ENCODE results near the gene TMCO4.
"Not testable (repeated sequence)": the region's sequence is repeated elsewhere in the genome, so short reads cannot be mapped to it uniquely, and the experiment has no call there.

Gene TMCO4

GRCh38 chr1:19794583-19794982 lies 5.1 kb downstream of the TMCO4 start:
- no peaks in the 10 kb centered on the region for H3K36me3 ChIP-seq (ENCODE audit: control insufficient read depth, insufficient read depth, low read length)
- H3K4me3 ChIP-seq (ENCODE audit: low read depth, low read length): no peak overlapping the region
- peaks cover 17% of the 10 kb centered on the region for H3K27me3 ChIP-seq (ENCODE audit: control insufficient read depth, insufficient read depth, low read length)
- H3K9me3 ChIP-seq (ENCODE audit: control insufficient read depth, insufficient read depth, low read length): no peaks in the 10 kb centered on the region
- H3K27ac ChIP-seq (ENCODE audit: low read depth, low read length): no peak overlapping the region
- peaks cover 4% of the 10 kb centered on the region; the same call in 1 of the 2 replicates for H3K4me1 ChIP-seq (ENCODE audit: control insufficient read depth, insufficient read depth, low read length)
- no peak overlapping the region for H3K9ac ChIP-seq (ENCODE audit: low read depth, low read length)

GRCh38 chr1:19793360-19794046 lies 6.2 kb downstream of the TMCO4 start:
- H3K9me3 ChIP-seq (ENCODE audit: control insufficient read depth, insufficient read depth, low read length): no peaks in the 10 kb centered on the region

GRCh38 chr1:19792237-19793002 lies 7.3 kb downstream of the TMCO4 start:
- Histone ChIP-seq H3K9me3 (ENCODE audit: control insufficient read depth, insufficient read depth, low read length) (no peaks in the 10 kb centered on the region), H3K27ac (ENCODE audit: low read depth, low read length) (no peak overlapping the region), H3K36me3 (ENCODE audit: control insufficient read depth, insufficient read depth, low read length) (no peaks in the 10 kb centered on the region), H3K27me3 (ENCODE audit: control insufficient read depth, insufficient read depth, low read length) (peaks cover 7% of the 10 kb centered on the region), H3K9ac (ENCODE audit: low read depth, low read length) (no peak overlapping the region), H3K4me1 (ENCODE audit: control insufficient read depth, insufficient read depth, low read length) (peaks cover 2% of the 10 kb centered on the region), H3K4me3 (ENCODE audit: low read depth, low read length) (no peak overlapping the region)

More at GRCh38 chr1:19793360-19794046, 6.2 kb downstream of the TMCO4 start:
- Histone ChIP-seq H3K27me3 (ENCODE audit: control insufficient read depth, insufficient read depth, low read length) (peaks cover 6% of the 10 kb centered on the region; the same call in 1 of the 2 replicates), H3K4me3 (ENCODE audit: low read depth, low read length) (no peak overlapping the region), H3K4me1 (ENCODE audit: control insufficient read depth, insufficient read depth, low read length) (no peaks in the 10 kb centered on the region), H3K27ac (ENCODE audit: low read depth, low read length) (no peak overlapping the region), H3K36me3 (ENCODE audit: control insufficient read depth, insufficient read depth, low read length) (no peaks in the 10 kb centered on the region), H3K9ac (ENCODE audit: low read depth, low read length) (no peak overlapping the region)

DNA sequence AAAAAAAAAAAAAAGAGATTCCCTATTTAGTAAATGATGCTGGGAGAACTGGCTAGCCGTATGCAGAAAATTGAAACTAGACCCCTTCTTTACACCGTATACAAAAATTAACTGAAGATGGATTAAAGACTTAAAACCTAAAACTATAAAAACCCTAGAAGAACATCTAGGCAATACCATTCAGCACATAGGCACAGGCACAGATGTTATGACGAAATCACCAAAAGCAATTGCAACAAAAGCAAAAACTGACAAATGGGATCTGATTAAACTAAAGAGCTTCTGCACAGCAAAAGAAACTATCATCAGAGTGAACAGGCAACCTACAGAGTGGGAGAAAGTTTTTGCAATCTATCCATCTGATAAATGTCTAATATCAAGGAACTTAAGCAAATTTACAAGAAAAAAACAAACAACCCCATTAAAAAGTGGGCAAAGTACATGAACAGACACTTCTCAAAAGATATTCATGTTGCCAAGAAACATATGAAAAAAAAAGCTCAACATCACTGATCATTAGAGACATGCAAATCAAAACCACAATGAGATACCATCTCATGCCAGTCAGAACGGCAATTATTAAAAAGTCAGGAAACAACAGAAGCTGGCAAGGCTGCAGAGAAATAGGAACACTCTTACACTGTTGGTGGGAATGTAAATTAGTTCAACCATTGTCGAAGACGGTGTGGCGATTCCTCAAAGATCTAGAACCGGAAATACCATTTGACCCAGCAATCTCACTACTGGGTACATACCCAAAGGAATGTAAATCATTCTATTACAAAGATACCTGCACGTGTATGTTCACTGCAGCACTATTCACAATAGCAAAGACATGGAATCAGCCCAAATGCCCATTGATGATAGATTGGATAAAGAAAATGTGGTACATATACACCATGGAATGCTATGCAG lies 9.4 kb downstream of the TMCO4 start:
- Histone ChIP-seq H3K27me3 (ENCODE audit: control insufficient read depth, insufficient read depth, low read length) (peaks cover 20% of the 10 kb centered on the region), H3K4me1 (ENCODE audit: control insufficient read depth, insufficient read depth, low read length) (peaks cover 16% of the 10 kb centered on the region)
- H3K9me3 ChIP-seq (ENCODE audit: control insufficient read depth, insufficient read depth, low read length); H3K36me3 ChIP-seq (ENCODE audit: control insufficient read depth, insufficient read depth, low read length); H3K9ac ChIP-seq (ENCODE audit: low read depth, low read length); H3K27ac ChIP-seq (ENCODE audit: low read depth, low read length); H3K4me3 ChIP-seq (ENCODE audit: low read depth, low read length): not testable (repeated sequence)

- Histone ChIP-seq H3K4me3 (ENCODE audit: low read depth, low read length) (0 out of 2 replicates have a peak overlapping the region, but pooled peaks have one; percentile 7), H3K9ac (ENCODE audit: low read depth, low read length) (no peak overlapping the region), H3K27ac (ENCODE audit: low read depth, low read length) (no peak overlapping the region)
Observed at GRCh38 chr1:19786988-19787423, 12.7 kb downstream of the TMCO4 start.

DNA sequence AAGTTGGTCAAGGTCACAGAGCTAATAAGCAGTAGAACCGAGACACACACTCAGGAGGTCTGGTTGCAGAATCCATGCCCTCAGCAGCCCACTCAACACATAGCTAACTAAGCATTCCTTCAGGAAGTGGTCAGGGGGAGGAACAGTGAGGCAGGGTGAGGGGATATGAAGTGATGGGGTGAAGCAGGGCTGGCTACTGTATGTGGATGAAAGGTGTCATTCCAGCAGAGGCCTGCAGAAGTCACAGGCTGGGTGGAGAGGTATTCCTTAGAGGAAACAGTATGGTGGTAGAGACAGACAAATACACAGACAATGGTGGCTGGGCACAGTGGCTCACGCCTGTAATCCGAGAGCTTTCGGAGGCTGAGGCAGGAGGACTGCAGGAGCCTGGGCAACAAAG lies 14.1 kb downstream of the TMCO4 start:
- Histone ChIP-seq H3K4me3 (ENCODE audit: low read depth, low read length) (no peak overlapping the region), H3K27me3 (ENCODE audit: control insufficient read depth, insufficient read depth, low read length) (peaks cover 52% of the 10 kb centered on the region), H3K9me3 (ENCODE audit: control insufficient read depth, insufficient read depth, low read length) (no peaks in the 10 kb centered on the region), H3K36me3 (ENCODE audit: control insufficient read depth, insufficient read depth, low read length) (no peaks in the 10 kb centered on the region), H3K27ac (ENCODE audit: low read depth, low read length) (no peak overlapping the region), H3K9ac (ENCODE audit: low read depth, low read length) (no peak overlapping the region), H3K4me1 (ENCODE audit: control insufficient read depth, insufficient read depth, low read length) (peaks cover 16% of the 10 kb centered on the region)

More at GRCh38 chr1:19786988-19787423, 12.7 kb downstream of the TMCO4 start:
- Histone ChIP-seq H3K4me1 (ENCODE audit: control insufficient read depth, insufficient read depth, low read length) (peaks cover 16% of the 10 kb centered on the region), H3K27me3 (ENCODE audit: control insufficient read depth, insufficient read depth, low read length) (peaks cover 39% of the 10 kb centered on the region), H3K36me3 (ENCODE audit: control insufficient read depth, insufficient read depth, low read length) (no peaks in the 10 kb centered on the region), H3K9me3 (ENCODE audit: control insufficient read depth, insufficient read depth, low read length) (no peaks in the 10 kb centered on the region)

- Histone ChIP-seq H3K9ac (ENCODE audit: low read depth, low read length) (no peak overlapping the region), H3K27ac (ENCODE audit: low read depth, low read length) (no peak overlapping the region), H3K4me1 (ENCODE audit: control insufficient read depth, insufficient read depth, low read length) (no peaks in the 10 kb centered on the region), H3K4me3 (ENCODE audit: low read depth, low read length) (no peak overlapping the region), H3K27me3 (ENCODE audit: control insufficient read depth, insufficient read depth, low read length) (peaks cover 64% of the 10 kb centered on the region), H3K9me3 (ENCODE audit: control insufficient read depth, insufficient read depth, low read length) (no peaks in the 10 kb centered on the region), H3K36me3 (ENCODE audit: control insufficient read depth, insufficient read depth, low read length) (no peaks in the 10 kb centered on the region)
Observed at GRCh38 chr1:19780267-19780877, 19.3 kb downstream of the TMCO4 start.

- Histone ChIP-seq H3K36me3 (ENCODE audit: control insufficient read depth, insufficient read depth, low read length) (no peaks in the 10 kb centered on the region), H3K9me3 (ENCODE audit: control insufficient read depth, insufficient read depth, low read length) (no peaks in the 10 kb centered on the region), H3K4me3 (ENCODE audit: low read depth, low read length) (no peak overlapping the region), H3K9ac (ENCODE audit: low read depth, low read length) (no peak overlapping the region), H3K4me1 (ENCODE audit: control insufficient read depth, insufficient read depth, low read length) (no peaks in the 10 kb centered on the region), H3K27me3 (ENCODE audit: control insufficient read depth, insufficient read depth, low read length) (peaks cover 44% of the 10 kb centered on the region), H3K27ac (ENCODE audit: low read depth, low read length) (no peak overlapping the region)
Observed at GRCh38 chr1:19776933-19777332, 22.8 kb downstream of the TMCO4 start.

- no peak overlapping the region for H3K9ac ChIP-seq (ENCODE audit: low read depth, low read length)
- H3K27ac ChIP-seq (ENCODE audit: low read depth, low read length): no peak overlapping the region
- no peaks in the 10 kb centered on the region for H3K9me3 ChIP-seq (ENCODE audit: control insufficient read depth, insufficient read depth, low read length)
- peaks cover 38% of the 10 kb centered on the region for H3K27me3 ChIP-seq (ENCODE audit: control insufficient read depth, insufficient read depth, low read length)
- H3K36me3 ChIP-seq (ENCODE audit: control insufficient read depth, insufficient read depth, low read length): no peaks in the 10 kb centered on the region
- H3K4me3 ChIP-seq (ENCODE audit: low read depth, low read length): no peak overlapping the region
- no peaks in the 10 kb centered on the region for H3K4me1 ChIP-seq (ENCODE audit: control insufficient read depth, insufficient read depth, low read length)
Observed at GRCh38 chr1:19776287-19776686, 23.4 kb downstream of the TMCO4 start.

DNA sequence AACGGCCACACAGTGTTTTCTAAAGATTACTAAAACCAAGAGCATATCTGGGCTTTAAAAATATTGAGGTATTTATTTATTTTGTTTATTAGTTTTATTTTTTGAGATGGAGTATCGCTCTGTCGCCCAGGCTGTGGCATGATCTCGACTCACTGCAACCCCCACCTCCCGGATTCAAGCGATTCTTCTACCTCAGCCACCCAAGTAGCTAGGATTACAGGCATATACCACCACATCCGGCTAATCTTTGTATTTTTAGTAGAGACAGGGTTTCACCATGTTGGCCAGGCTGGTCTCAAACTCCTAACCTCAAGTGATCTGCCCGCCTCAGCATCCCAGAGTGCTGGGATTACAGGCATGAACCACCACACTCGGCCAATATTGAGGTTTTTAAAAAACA lies 23.9 kb downstream of the TMCO4 start:
- H3K9me3 ChIP-seq (ENCODE audit: control insufficient read depth, insufficient read depth, low read length): no peaks in the 10 kb centered on the region
- H3K27me3 ChIP-seq (ENCODE audit: control insufficient read depth, insufficient read depth, low read length): peaks cover 33% of the 10 kb centered on the region
- H3K4me3 ChIP-seq (ENCODE audit: low read depth, low read length): no peak overlapping the region
- H3K36me3 ChIP-seq (ENCODE audit: control insufficient read depth, insufficient read depth, low read length): no peaks in the 10 kb centered on the region
- H3K4me1 ChIP-seq (ENCODE audit: control insufficient read depth, insufficient read depth, low read length): no peaks in the 10 kb centered on the region
- H3K9ac ChIP-seq (ENCODE audit: low read depth, low read length): no peak overlapping the region
- H3K27ac ChIP-seq (ENCODE audit: low read depth, low read length): no peak overlapping the region
